DND-41 (cell line): ENCODE measurements around the gene VWF.

Experiments
- CTCF ChIP-seq: IDR thresholded peaks from 2 replicates; pipeline ENCODE4 v1.5.1; 2012; ENCODE audit warnings: borderline replicate concordance, low read length, moderate library complexity, mild to moderate bottlenecking; ENCODE audit not compliant: poor library complexity, severe bottlenecking; ENCODE audit errors: extremely low read depth
- EZH2 ChIP-seq: IDR thresholded peaks from 3 replicates; pipeline ENCODE4 v1.6.1; 2012; ENCODE audit warnings: borderline replicate concordance, low read depth, mild to moderate bottlenecking, moderate library complexity, low read length, inconsistent platforms; ENCODE audit not compliant: severe bottlenecking

- TF ChIP-seq CTCF (no peak), EZH2 (no peak)
Measured at GRCh38 chr12:5985471-5985870, 139.0 kb downstream of the VWF start.
